ENCODE measurements around the gene CSGALNACT2. TPM values are rescaled to one million over a fixed set of nuclear protein-coding genes. Genes with fewer than 3 reads are reported as not detected.

The CSGALNACT2 gene
- polyA plus RNA-seq, 1 experiment, result 14.1 TPM

GRCh38 chr10:43131256-43131655 lies 7.0 kb upstream of the CSGALNACT2 start:
- TF ChIP-seq, protein P1, sequence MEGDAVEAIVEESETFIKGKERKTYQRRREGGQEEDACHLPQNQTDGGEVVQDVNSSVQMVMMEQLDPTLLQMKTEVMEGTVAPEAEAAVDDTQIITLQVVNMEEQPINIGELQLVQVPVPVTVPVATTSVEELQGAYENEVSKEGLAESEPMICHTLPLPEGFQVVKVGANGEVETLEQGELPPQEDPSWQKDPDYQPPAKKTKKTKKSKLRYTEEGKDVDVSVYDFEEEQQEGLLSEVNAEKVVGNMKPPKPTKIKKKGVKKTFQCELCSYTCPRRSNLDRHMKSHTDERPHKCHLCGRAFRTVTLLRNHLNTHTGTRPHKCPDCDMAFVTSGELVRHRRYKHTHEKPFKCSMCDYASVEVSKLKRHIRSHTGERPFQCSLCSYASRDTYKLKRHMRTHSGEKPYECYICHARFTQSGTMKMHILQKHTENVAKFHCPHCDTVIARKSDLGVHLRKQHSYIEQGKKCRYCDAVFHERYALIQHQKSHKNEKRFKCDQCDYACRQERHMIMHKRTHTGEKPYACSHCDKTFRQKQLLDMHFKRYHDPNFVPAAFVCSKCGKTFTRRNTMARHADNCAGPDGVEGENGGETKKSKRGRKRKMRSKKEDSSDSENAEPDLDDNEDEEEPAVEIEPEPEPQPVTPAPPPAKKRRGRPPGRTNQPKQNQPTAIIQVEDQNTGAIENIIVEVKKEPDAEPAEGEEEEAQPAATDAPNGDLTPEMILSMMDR (IDR thresholded peaks at IDR 0.05; ENCODE audit: insufficient read depth, low read depth, low read length), result no peak
- POLR2A ChIA-PET, result no interaction called here
- Histone ChIP-seq H3K36me3 (ENCODE audit: control insufficient read depth, insufficient read depth, low read length) (no peaks in the 10 kb centered on the region), H3K27me3 (ENCODE audit: control insufficient read depth, insufficient read depth, low read length) (peaks cover under 1% of the 10 kb centered on the region; the same call in 1 of the 2 replicates), H3K4me3 (ENCODE audit: low read depth, low read length) (no peak overlapping the region)
- CTCF ChIA-PET, result no interaction called here
- no peak for DNase-seq (ENCODE audit: low read depth)

DNA sequence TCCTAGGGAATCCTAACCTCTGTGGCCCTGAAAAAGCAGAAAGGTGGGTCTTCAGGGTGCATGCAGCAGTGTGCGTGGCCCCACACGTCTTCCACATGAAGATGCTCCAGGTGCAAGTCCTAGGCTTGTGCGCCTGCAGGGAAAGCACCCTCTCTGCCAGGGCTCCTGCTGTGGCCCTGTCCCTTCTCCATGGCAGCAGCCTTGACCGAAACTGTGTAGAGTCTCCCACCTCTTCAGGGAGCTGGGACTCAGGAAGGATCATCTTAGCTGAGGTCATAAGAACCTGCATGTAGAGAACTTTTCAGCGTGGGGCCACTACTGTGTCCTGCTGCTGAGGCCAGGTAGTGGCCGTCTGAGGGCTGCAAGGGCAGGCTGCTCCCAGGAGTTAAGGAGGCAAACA lies 6.3 kb upstream of the CSGALNACT2 start:
- TF ChIP-seq, protein P1 (IDR thresholded peaks at IDR 0.05; ENCODE audit: insufficient read depth, low read depth, low read length), result no peak
- Histone ChIP-seq H3K27me3 (ENCODE audit: control insufficient read depth, insufficient read depth, low read length) (no peaks in the 10 kb centered on the region), H3K4me3 (ENCODE audit: low read depth, low read length) (no peak overlapping the region), H3K36me3 (ENCODE audit: control insufficient read depth, insufficient read depth, low read length) (no peaks in the 10 kb centered on the region)
- DNase-seq (ENCODE audit: low read depth), result no peak
- ChIA-PET POLR2A (no interaction called here), CTCF (interaction anchor here (0.6 kb wide), 1 partner anchor 22 kb away, joined by 3 read pairs; no protein-coding TSS in a partner anchor)

DNA sequence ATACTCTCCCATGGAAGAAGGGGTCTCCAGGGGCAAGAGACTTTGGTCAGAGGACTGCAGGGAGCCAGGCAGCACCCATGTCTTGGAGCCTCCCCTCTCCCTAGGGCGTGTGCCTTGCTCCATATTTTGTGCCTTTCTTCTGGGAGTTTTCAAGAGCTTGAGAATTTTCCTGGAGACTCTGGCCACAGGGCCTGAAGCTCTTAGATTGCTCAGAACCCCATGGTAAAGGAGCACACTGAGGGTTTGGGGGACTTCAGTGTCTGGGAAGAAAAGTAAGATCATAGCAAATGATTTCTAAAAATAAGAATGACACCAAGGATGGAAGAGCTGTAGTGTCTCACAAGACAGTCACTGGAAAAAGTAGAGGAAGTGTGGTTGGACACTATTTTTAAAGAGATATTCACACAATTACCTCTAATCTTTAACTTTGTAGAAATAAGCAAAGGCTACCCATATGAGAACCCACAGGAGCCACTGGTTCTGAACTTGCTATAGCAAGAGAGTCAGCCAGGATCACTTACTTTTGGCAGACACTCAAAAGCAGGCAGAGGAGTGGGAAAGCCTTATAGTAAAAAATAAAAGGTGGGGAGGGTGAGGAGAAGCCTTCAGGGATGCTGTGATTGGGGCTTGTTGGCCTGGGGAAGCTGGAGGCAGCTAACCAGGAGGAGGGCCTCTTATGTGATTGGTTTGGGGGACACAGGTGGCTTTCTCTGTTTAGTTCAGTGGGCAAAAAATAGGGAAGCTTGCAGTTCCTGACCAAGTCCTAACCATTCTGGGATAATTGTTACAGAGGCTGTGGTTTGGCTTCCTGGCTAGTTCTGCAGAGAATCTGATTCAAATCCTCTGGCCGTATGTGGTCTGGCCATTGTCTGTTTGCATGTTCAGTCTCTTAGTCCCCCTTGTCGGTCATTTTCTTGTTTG lies 5.1 kb upstream of the CSGALNACT2 start:
- H3K4me3 ChIP-seq (ENCODE audit: low read depth, low read length), result no peak overlapping the region
- no peaks in the 10 kb centered on the region for H3K27me3 ChIP-seq (ENCODE audit: control insufficient read depth, insufficient read depth, low read length)
- no peaks in the 10 kb centered on the region for H3K36me3 ChIP-seq (ENCODE audit: control insufficient read depth, insufficient read depth, low read length)
- no peak for DNase-seq (ENCODE audit: low read depth)
- CTCF ChIA-PET, result interaction anchor here (1.1 to 1.4 kb wide), 3 partner anchors 11 to 61 kb away, joined by 3 to 4 read pairs (median 4); no protein-coding TSS in a partner anchor
- TF ChIP-seq, protein P1 (IDR thresholded peaks at IDR 0.05; ENCODE audit: insufficient read depth, low read depth, low read length), result no peak
- POLR2A ChIA-PET, result no interaction called here

DNA sequence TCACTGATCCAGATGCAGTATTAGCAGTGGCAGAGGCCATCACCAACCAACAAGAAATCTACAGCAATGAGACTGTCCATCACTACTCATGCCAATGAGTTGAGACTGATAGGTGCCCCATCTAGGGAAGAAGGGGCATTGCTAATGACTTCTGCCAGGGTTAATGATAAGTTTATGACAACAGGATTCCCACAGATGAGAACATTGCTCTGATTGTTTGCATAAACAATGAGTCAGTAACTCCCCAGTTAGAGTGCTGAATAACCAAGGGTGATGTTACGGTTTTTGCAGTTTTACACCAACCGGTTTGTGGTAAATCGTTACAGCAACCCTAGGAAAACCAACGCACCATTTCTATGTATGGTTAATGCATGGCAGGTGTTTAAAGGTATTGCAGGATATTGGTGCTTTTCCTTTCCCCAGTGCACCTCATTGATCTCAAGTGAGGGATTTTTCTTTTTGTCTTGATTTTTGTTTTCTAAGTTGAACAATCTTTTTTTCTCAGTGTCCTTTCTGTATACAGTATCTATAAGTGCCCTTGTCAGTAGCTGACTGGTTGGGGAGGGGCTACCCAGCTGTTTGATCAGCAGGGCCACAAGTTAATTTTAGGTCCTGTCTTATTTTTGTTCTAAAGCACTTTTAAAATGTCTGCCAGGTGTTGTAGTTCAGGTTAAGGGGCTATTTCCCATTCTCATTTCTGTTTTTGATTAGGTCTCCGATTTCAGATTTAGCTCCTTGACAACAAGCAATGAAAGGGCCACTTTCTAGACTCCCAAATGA lies 3.9 kb upstream of the CSGALNACT2 start:
- Histone ChIP-seq H3K36me3 (ENCODE audit: control insufficient read depth, insufficient read depth, low read length) (no peaks in the 10 kb centered on the region), H3K4me3 (ENCODE audit: low read depth, low read length) (no peak overlapping the region), H3K27me3 (ENCODE audit: control insufficient read depth, insufficient read depth, low read length) (no peaks in the 10 kb centered on the region)
- ChIA-PET CTCF (interaction anchor here (1.4 kb wide), 1 partner anchor 60 kb away, joined by 4 read pairs; no protein-coding TSS in a partner anchor), POLR2A (no interaction called here)
- no peak for DNase-seq (ENCODE audit: low read depth)
- TF ChIP-seq, protein P1 (IDR thresholded peaks at IDR 0.05; ENCODE audit: insufficient read depth, low read depth, low read length), result no peak

DNA sequence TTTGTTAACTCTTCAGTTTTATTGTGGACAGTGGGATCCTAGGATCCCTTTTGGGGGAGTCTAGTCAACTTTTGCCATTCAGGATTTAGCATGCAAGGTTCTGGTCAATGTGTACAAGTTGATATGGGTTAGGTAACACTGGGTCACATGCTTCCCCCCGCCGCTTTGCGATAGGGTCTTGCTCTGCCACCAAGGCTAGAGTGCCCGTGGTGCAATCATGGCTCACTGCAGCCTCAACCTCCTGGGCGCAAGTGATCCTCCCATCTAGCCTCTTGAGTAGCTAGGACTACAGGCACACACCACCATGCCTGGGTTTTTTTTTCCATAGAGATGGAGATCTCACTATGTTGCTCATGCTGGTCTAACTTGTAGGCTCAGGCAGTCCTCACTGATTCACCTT lies 3.2 kb upstream of the CSGALNACT2 start:
- CTCF ChIA-PET, result interaction anchor here (1.2 kb wide), 1 partner anchor 67 kb away, joined by 5 read pairs; no protein-coding TSS in a partner anchor
- H3K4me3 ChIP-seq (ENCODE audit: low read depth, low read length), result no peak overlapping the region
- no peak for DNase-seq (ENCODE audit: low read depth)
- POLR2A ChIA-PET, result no interaction called here
- TF ChIP-seq, protein P1 (IDR thresholded peaks at IDR 0.05; ENCODE audit: insufficient read depth, low read depth, low read length), result no peak
- no peaks in the 10 kb centered on the region for H3K27me3 ChIP-seq (ENCODE audit: control insufficient read depth, insufficient read depth, low read length)
- no peaks in the 10 kb centered on the region for H3K36me3 ChIP-seq (ENCODE audit: control insufficient read depth, insufficient read depth, low read length)
